MV-4-11 (cell line): ENCODE data around the gene TBXA2R.
"Not testable (repeated sequence)": the region's sequence is repeated elsewhere in the genome, so short reads cannot be mapped to it uniquely, and the experiment has no call there.

Experiments used
- DNase-seq: peaks from one replicate; lab custom pipeline; 2025; lab: John Stamatoyannopoulos, UW

The TBXA2R gene

GRCh38 chr19:3605361-3605760 is 1.3 kb downstream of the TBXA2R start:
- DNase-seq = no peak

- no peak for DNase-seq
Observed at GRCh38 chr19:3604987-3605343, 1.7 kb downstream of the TBXA2R start.

GRCh38 chr19:3604227-3604986 is 2.3 kb downstream of the TBXA2R start:
- no peak for DNase-seq

GRCh38 chr19:3603121-3603811 is 3.4 kb downstream of the TBXA2R start:
- DNase-seq = no peak

- DNase-seq = no peak
Observed at GRCh38 chr19:3601021-3601420, 5.7 kb downstream of the TBXA2R start.

- DNase-seq = no peak
Observed at GRCh38 chr19:3599776-3600187, 6.9 kb downstream of the TBXA2R start.

- no peak for DNase-seq
Observed at GRCh38 chr19:3595521-3596061, 11.1 kb downstream of the TBXA2R start.

- no peak for DNase-seq
Observed at GRCh38 chr19:3593156-3593555, 13.5 kb downstream of the TBXA2R start.

GRCh38 chr19:3591876-3592613 is 14.6 kb downstream of the TBXA2R start:
- no peak for DNase-seq

- no peak for DNase-seq
Observed at GRCh38 chr19:3590991-3591659, 15.6 kb downstream of the TBXA2R start.

GRCh38 chr19:3589949-3590348 is 16.7 kb downstream of the TBXA2R start:
- no peak for DNase-seq

- no peak for DNase-seq
Observed at GRCh38 chr19:3589439-3589838, 17.2 kb downstream of the TBXA2R start.

GRCh38 chr19:3586707-3587346 is 19.8 kb downstream of the TBXA2R start:
- no peak for DNase-seq

GRCh38 chr19:3586127-3586626 is 20.5 kb downstream of the TBXA2R start:
- DNase-seq = no peak

GRCh38 chr19:3585301-3586126 is 21.2 kb downstream of the TBXA2R start, which contains the start of gene GIPC3:
Gene GIPC3, plus strand, starts transcription at chr19:3585478. Its CDS starts 120 bp downstream, at chr19:3585598.
- no peak for DNase-seq

GRCh38 chr19:3584036-3584802 is 22.5 kb downstream of the TBXA2R start:
- not testable (repeated sequence) for DNase-seq

GRCh38 chr19:3581792-3582191 is 24.9 kb downstream of the TBXA2R start:
- peak; percentile 41 for DNase-seq

GRCh38 chr19:3580156-3580934 is 26.3 kb downstream of the TBXA2R start:
- peak; percentile 30 for DNase-seq

- no peak for DNase-seq
Observed at GRCh38 chr19:3578390-3578789, 28.3 kb downstream of the TBXA2R start.
